NT2/D1 (cell line): ENCODE data around the gene TMX4.

Experiments
- SUZ12 ChIP-seq: IDR thresholded peaks from 2 replicates; pipeline ENCODE4 v1.6.1; 2011; ENCODE audit not compliant: insufficient read length, insufficient read depth; ENCODE audit errors: extremely low read depth
- YY1 ChIP-seq: IDR thresholded peaks from 2 replicates; pipeline ENCODE4 v1.6.1; 2011; ENCODE audit not compliant: insufficient read length, insufficient read depth

- TF ChIP-seq SUZ12 (no peak), YY1 (no peak)
Observed at GRCh38 chr20:8018958-8019245, 659 bp downstream of the TMX4 start.
